Measurements from ENCODE around the gene PMIS2.

Gene PMIS2

GRCh38 chr19:35556846-35557538, 29.0 kb upstream of the PMIS2 start:
- no peak for DNase-seq

DNA sequence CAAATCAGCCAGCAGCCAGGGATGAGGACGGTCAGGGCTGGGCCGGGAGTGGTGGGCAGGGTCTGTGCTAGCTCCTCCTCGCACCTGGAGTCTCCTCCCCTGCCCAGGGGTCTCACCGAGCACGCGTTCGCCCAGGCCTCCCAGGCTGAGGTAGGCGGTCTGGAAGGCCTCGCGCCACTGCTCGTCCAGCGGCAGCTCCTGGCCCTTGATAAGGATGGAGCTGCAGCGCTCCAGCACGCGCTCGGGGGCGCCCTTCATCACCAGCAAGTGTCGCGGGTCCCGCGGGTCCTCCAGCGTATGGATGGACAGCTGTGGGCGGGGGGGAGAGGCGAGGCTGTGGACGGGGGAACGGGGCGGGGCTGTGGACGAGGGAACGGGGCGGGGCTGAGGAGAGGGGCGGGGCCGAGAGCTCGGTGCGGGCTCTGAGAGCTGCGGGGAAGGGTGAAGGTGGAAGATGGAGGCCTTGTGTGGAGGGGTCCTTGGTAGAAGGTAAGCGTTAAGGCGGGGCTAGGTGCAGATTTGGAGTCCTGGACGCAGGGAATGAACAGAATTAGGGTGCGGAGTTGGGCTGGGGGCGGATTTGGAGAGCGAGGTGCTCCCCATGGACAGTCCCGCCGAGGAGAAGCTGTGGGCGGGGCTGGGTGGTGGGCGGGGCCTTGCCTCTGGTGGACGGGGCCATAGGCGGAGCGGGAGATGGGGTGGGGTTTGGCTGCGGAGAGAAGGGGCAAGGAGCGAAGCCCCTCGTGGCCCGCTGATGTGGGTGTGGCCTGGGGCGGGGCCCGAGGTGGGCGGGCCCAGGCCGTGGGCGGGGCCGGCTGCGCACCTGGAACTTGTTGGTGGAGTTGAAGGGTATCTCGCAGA, 28.2 kb upstream of the PMIS2 start:
- no peak for DNase-seq

GRCh38 chr19:35558400-35559280, 27.3 kb upstream of the PMIS2 start:
- no peak for DNase-seq

GRCh38 chr19:35559281-35559659, 26.7 kb upstream of the PMIS2 start:
- no peak for DNase-seq

DNA sequence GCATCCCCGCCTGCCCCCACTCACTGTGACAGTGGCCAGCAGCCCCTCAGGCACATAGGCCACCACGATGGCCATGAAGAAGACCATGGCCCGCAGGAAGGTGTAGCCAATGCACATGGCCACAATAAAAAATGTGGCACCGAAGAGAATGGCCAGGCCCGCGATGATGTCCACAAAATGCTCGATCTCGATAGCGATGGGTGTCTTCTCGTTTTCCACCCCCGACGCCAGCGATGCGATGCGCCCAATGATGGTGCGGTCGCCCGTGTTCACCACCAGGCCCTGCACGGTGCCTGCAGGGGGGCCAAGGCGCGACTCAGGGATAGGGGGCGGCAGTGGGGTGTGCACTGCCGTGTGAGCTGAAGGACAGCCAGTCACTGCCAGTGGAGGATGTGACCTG, 26.2 kb upstream of the PMIS2 start:
- DNase-seq = no peak

DNA sequence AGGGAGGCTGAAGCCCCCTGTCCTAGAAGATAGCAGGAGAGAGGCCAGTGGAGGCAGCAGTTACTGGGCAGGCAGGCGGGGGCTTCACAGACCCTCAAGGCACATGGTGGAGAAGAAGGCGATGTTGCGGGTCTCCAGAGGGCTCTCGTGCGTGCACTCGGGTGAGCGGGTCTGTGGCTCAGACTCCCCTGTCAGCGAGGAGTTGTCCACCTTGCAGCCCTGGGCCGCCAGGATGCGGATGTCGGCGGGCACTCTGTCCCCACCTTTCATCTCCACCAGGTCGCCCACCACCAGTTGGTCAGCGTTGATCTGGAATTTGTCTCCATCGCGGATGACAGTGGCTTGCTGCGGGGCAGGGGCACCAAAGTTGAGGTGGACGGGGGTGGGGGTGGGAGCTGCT, 25.7 kb upstream of the PMIS2 start:
- DNase-seq = no peak

- no peak for DNase-seq
These were observed 25.3 kb upstream of the PMIS2 start for GRCh38 chr19:35560677-35561076.

- no peak for DNase-seq
These were observed 24.5 kb upstream of the PMIS2 start for GRCh38 chr19:35561436-35561835.

GRCh38 chr19:35562336-35562735, 23.6 kb upstream of the PMIS2 start:
- no peak for DNase-seq

DNA sequence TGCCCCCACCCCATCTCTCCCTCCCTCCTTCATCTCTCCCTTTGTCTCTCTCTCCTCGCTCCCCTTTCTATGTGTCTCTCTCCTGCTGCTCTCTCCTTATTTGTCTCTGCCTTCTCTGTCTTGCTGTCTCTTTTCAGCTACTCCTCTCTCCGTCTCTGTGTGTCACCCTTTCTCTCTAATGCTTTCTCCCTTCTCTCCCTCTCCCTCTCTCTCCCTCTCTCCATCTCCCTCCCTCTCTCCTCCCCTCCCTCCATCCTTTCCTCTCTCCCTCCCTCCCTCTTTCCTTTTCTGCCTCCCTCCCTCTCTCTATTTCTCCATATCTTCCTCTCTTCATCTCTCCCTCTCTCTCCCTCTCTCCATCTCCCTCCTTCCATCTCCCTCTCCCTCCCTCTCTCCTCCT, 23.2 kb upstream of the PMIS2 start:
- no peak for DNase-seq

DNA sequence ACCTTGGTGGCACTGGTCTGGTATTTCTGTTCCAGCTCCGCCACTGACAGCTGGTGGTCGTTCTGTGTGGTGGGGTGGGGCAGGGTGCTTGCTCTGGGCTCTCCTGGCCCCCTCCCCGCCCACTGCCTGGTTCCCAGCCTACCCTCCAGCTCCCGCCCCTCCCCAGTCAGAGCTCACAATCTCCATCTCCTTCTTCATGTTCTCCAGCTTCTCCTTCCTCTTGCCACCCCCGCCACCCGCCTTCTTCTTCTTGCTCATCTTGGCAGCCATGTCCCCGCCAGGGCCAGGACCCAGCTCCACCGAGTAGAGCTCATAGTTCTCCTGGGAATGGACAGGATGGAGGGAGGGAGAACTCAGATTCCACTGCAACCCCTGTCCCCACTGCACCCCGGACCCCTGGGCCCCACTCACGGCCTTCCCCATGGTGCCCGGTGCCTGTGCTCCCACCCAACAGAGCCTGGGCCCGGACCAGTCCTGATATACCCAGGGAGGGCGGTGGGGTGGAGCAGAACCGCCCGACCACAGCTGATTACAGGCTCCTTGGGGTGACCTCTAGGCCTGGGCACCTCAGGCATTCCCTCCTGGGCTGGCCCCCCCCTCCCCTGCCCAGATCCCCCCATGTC, 22.7 kb upstream of the PMIS2 start, which contains the start of gene ATP4A:
Gene ATP4A (minus strand): TSS at position 452 of the 623 bp plus-strand sequence. CDS start 29 bp downstream, at position 423.
- no peak for DNase-seq

- no peak for DNase-seq
These were observed 20.7 kb upstream of the PMIS2 start for GRCh38 chr19:35565016-35565856.

DNA sequence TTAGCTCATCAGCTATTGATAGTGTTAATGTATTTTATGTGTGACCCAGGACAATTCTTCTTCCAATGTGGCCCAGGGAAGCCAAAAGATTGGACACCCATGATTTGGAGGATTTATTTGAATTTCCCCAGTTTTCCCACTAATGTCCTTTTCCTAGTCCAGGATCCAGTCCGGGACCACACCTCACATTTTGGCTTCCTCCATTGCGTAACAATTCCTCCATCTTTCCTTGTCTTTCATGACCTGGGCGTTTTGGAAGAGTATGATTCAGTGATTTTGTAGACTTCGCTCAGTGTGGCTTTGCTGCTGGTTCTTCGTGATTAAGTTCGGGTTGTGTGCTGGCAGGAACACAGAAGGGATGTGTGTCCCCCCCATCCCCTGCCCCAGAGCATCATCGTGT, 19.2 kb upstream of the PMIS2 start:
- no peak for DNase-seq

- no peak for DNase-seq
These were observed 16.6 kb upstream of the PMIS2 start for GRCh38 chr19:35569281-35569781.

- no peak for DNase-seq
These were observed 14.5 kb upstream of the PMIS2 start for GRCh38 chr19:35571406-35571965.

GRCh38 chr19:35577918-35578317, 8.1 kb upstream of the PMIS2 start:
- DNase-seq = no peak

DNA sequence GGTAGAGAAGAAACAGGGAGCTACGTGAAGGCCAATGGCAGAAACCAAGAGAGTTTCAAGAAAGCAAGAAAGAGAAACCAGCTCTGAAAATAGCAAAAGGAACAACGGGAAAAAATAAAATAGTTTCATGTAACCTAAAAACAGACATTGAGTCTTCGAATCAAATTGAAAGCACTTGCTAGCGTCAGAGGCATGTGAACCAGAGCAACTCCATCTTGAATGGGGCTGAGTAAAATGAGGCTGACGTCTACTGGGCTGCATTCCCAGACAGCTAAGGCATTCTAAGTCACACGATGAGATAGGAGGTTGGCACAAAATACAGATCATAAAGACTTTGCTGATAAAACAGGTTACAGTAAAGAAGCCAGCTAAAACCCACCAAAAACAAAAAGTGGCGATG, 7.3 kb upstream of the PMIS2 start:
- no peak for DNase-seq

- DNase-seq = no peak
These were observed 3.2 kb upstream of the PMIS2 start for GRCh38 chr19:35582760-35583159.

- no peak for DNase-seq
These were observed 1.3 kb downstream of the PMIS2 start for GRCh38 chr19:35587321-35587720.

- no peak for DNase-seq
These were observed 4.9 kb downstream of the PMIS2 start for GRCh38 chr19:35590875-35591274.

- no peak for DNase-seq
These were observed 6.3 kb downstream of the PMIS2 start for GRCh38 chr19:35592226-35592625.

Data from NK-92 treated with Interleukin-12 subunit alpha and Interleukin-12 subunit beta, amount 100 ng/mL, for 24 hours (cell line).